Heart right ventricle (tissue), 16 donors: Measurements from ENCODE around the gene IKBKE. TPM values are rescaled to one million over a fixed set of nuclear protein-coding genes. Genes with fewer than 3 reads are reported as not detected.

ENCODE experiments used
- ATAC-seq, 8 donors: fragments of 200-7000 bp; cut with Tn5 transposase; one replicate each; pipeline ENCODE4 v1.9.1; 2020; ENCODE audit warnings: mild to moderate bottlenecking in 8 of 8, moderate library complexity in 8 of 8, moderate number of reproducible peaks in 1 of 8
- DNase-seq, 2 donors: peaks; one replicate each; pipeline ENCODE4 v3.0.0-alpha.2; 2020
- H3K27ac ChIP-seq, 10 donors: fragments of 200-600 bp; sonication (generic) in 2 of 10; one replicate each; pipeline versions ENCODE4 v1.5.0 to v1.8.0; 2020 to 2022; ENCODE audit warnings: mild to moderate bottlenecking in 3 of 10
- H3K27me3 ChIP-seq, 7 donors: fragments of 200-600 bp; one replicate each; pipeline ENCODE4 v1.8.0; 2021 to 2022; ENCODE audit warnings: mild to moderate bottlenecking in 2 of 7
- H3K36me3 ChIP-seq, 9 donors: fragments of 200-600 bp; sonication (generic) in 1 of 9; one replicate each; pipeline versions ENCODE4 v1.5.0 to v1.8.0; 2020 to 2022; ENCODE audit warnings: mild to moderate bottlenecking in 2 of 9
- H3K4me1 ChIP-seq, 9 donors: fragments of 200-600 bp; sonication (generic) in 1 of 9; one replicate each; pipeline versions ENCODE4 v1.5.0 to v1.8.0; 2020 to 2022; ENCODE audit warnings: mild to moderate bottlenecking in 4 of 9
- H3K4me3 ChIP-seq, 10 donors: fragments of 200-600 bp; sonication (generic) in 2 of 10; one replicate each; pipeline versions ENCODE4 v1.5.0 to v1.8.0; 2020 to 2022; ENCODE audit warnings: mild to moderate bottlenecking in 7 of 10, moderate library complexity in 2 of 10
- H3K9me3 ChIP-seq, 11 donors: fragments of 200-600 bp in 10 of 11; sonication (generic) in 2 of 11; one replicate each; pipeline versions ENCODE4 v1.5.0 to v1.8.0; 2013 to 2022; ENCODE audit warnings: mild to moderate bottlenecking in 2 of 11, control low read depth in 1 of 11, moderate library complexity in 1 of 11
- WGBS, 2 donors: extraction: QIAGEN DNeasy Blood & Tissue Kit; methylation state at CpG; one replicate each; pipeline ENCODE4 v1.1.7; 2013; ENCODE audit warnings: inconsistent platforms in 1 of 2; 5-methylcytosine and 5-hydroxymethylcytosine counted together
- intact Hi-C, 10 donors: fragments of 100-400 bp; cut with DNase I; formaldehyde crosslinking; loops; one replicate each; pipeline versions ENCODE4 v1.11.1 to v1.14.2; 2022
- polyA plus RNA-seq, 2 donors: library from polyadenylated mRNA; stranded (reverse); fragments of 200-250 nt; gene quantifications; one replicate each; pipeline ENCODE4 v1.2.3, GENCODE V29; 2013
- total RNA-seq, 10 donors: library from RNA; stranded (reverse); fragmentation: NEBNext Ultra II Directional in 3 of 10; extraction: Animal tissue kit (Norgen Biotek cat#: 25700) in 3 of 10; gene quantifications; one replicate each; pipeline versions ENCODE4 v1.2.1 to v1.2.4, GENCODE V29; 2021 to 2023
- TF ChIP-seq, protein P1 (sequence below), 9 donors: fragments of 200-600 bp; sonication (generic) in 2 of 9; IDR thresholded peaks; one replicate each; pipeline versions ENCODE4 v1.5.0 to v1.8.0; 2021 to 2022; ENCODE audit warnings: antibody characterized with exemption in 9 of 9, mild to moderate bottlenecking in 5 of 9, moderate library complexity in 1 of 9
- donor health status: Arrhythmogenic right ventricular cardiomyopathy.
- donor health status: ischemic (EF 13 %, LVEDD 7.1; RV severe dilation, severe dysfunction).
- donor health status: healthy with polysubstance abuse.
- donor health status: DM: no; HTN: yes; CAD: no.
- donor health status: DM: no; HTN: no; CAD: no.
- donor health status: ischemic (EF 25% LVEDD 6.9; RV normal size, moderate dysfunction).
- donor health status: ischemic (EF 25% LVEDD 5.7; RV mildly dilated, moderate dysfunction).
- donor health status: healthy.
- donor health status: DM: yes; HTN: yes; CAD: no.
- donor health status: Ischemic cardiomyopathy.
- donor health status: ischemic (EF 35%, LVEDD 5.7; RV mildly dilated, moderate dysfunction).
- donor health status: nonischemic (EF 11% LVEDD 7.7; RV severe dilation, severe dysfunction).
- donor health status: DM: yes; HTN: yes; CAD: no.
- donor health status: PGD.
- donor health status: ischemic (EF 29% LVEDD 5.4; RV normal size, mild dysfunction).
- donor health status: nonischemic (EF 23%, LVEDD 6.1; RV moderate dilation, normal function).

The IKBKE gene
- total and polyA plus RNA-seq, 12 donors, result 0.29 to 5.4 (median 0.79) TPM

GRCh38 chr1:206511362-206512057 lies 41.2 kb downstream of the IKBKE start:
- Histone ChIP-seq H3K4me1 (peaks cover 0 to 63% (median 32%) of the 10 kb centered on the region in 9 donors), H3K4me3 (no peak overlapping the region), H3K27ac (no peak overlapping the region), H3K27me3 (peaks cover 0 to 44% (median 12%) of the 10 kb centered on the region in 7 donors), H3K9me3 (no peaks in the 10 kb centered on the region), H3K36me3 (no peaks in the 10 kb centered on the region)
- TF ChIP-seq, protein P1, sequence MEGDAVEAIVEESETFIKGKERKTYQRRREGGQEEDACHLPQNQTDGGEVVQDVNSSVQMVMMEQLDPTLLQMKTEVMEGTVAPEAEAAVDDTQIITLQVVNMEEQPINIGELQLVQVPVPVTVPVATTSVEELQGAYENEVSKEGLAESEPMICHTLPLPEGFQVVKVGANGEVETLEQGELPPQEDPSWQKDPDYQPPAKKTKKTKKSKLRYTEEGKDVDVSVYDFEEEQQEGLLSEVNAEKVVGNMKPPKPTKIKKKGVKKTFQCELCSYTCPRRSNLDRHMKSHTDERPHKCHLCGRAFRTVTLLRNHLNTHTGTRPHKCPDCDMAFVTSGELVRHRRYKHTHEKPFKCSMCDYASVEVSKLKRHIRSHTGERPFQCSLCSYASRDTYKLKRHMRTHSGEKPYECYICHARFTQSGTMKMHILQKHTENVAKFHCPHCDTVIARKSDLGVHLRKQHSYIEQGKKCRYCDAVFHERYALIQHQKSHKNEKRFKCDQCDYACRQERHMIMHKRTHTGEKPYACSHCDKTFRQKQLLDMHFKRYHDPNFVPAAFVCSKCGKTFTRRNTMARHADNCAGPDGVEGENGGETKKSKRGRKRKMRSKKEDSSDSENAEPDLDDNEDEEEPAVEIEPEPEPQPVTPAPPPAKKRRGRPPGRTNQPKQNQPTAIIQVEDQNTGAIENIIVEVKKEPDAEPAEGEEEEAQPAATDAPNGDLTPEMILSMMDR (IDR thresholded peaks at IDR 0.05), result no peak
- no peak for ATAC-seq
- DNase-seq, result no peak
- intact Hi-C loops, result no loop called here
- WGBS, 2 donors, result 87 to 89% methylated on average over 14 of the region's 14 CpGs

- Histone ChIP-seq H3K36me3 (no peaks in the 10 kb centered on the region), H3K27ac (no peak overlapping the region), H3K27me3 (peaks cover 0 to 37% (median 8%) of the 10 kb centered on the region in 7 donors), H3K9me3 (no peaks in the 10 kb centered on the region), H3K4me1 (peaks cover 0 to 60% (median 25%) of the 10 kb centered on the region in 9 donors), H3K4me3 (no peak overlapping the region)
- no peak for ATAC-seq
- intact Hi-C loops, result no loop called here
- TF ChIP-seq, protein P1 (IDR thresholded peaks at IDR 0.05), result no peak
- no peak for DNase-seq
- WGBS, 2 donors, result 62 to 71% methylated on average over 14 of the region's 14 CpGs
Observed at GRCh38 chr1:206512058-206512850, 42.0 kb downstream of the IKBKE start.

DNA sequence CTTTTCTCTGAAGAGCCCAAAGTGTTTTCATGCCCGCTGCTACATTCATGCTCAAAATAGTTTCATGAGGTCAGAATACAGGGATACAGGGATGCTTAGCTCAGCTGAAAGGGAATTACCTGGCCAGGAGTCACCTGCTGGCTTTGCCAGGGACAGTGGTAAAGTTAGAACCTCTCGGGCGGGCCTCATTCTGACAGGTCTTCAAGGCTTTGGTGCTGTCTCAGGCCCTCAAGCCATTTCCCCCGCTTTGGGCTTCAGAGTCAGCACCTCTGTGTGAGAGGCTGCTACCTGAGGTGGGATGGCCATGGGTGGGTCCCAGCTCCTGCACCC lies 42.5 kb downstream of the IKBKE start:
- H3K9me3 ChIP-seq, result no peaks in the 10 kb centered on the region
- H3K4me1 ChIP-seq, result peaks cover 0 to 54% (median 25%) of the 10 kb centered on the region in 9 donors
- no peak overlapping the region for H3K4me3 ChIP-seq
- H3K27ac ChIP-seq, result no peak overlapping the region
- 91 to 97% methylated on average over 4 of the region's 4 CpGs for WGBS, 2 donors
- ATAC-seq (peak in 1 of 8 donors; percentile 25), DNase-seq (no peak)
- TF ChIP-seq, protein P1 (IDR thresholded peaks at IDR 0.05), result no peak
- H3K27me3 ChIP-seq, result peaks cover 0 to 31% (median 4%) of the 10 kb centered on the region in 7 donors
- no peaks in the 10 kb centered on the region for H3K36me3 ChIP-seq
- intact Hi-C loops, result no loop called here

DNA sequence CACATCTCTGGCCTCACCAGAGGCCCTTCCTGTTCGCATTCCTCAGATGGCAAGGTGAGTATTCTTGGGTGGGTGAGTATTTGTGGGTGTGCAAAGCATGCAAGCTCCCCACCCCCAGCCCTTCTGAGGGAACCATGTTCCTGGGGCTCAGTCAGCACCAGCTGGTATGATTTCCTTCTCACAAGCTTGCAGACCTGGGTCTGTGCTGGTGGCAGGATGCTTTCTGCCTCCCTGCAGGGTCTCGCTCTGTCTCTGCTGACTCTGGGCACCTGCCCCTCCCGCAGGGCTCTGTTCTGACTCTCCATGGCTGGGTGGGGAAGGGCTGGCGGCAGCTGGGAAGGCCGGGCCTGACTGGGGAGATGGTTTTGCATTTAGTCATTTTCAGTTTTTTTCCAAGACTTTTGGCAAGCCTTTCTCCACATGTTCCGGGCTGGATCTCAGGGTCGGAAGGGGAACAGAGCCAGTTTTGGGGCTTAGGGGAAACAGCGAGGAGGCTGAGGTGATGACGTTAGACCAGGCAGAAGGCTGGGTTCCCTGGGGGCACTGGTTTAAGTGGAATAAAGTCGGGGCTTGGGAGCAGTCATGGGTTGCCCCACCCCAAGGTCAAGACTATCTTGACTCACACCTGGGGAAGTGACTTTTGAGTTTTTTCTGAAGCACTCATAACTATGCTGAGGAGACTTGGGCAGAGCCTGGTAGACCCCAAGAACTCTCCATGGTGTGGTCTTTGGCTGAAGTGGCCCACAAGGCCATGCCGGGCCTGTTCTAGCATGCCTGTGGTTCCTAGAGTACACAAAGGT lies 43.2 kb downstream of the IKBKE start:
- H3K27ac ChIP-seq, result no peak overlapping the region
- no peak overlapping the region for H3K4me3 ChIP-seq
- no peaks in the 10 kb centered on the region for H3K9me3 ChIP-seq
- intact Hi-C loops, result no loop called here
- ATAC-seq (peak; percentile 67 to 84 (median 80)), DNase-seq (peak; percentile 64 to 68)
- H3K4me1 ChIP-seq, result peaks cover 0 to 47% (median 24%) of the 10 kb centered on the region in 9 donors
- TF ChIP-seq, protein P1 (IDR thresholded peaks at IDR 0.05), result no peak
- no peaks in the 10 kb centered on the region for H3K36me3 ChIP-seq
- 57 to 67% methylated on average over 11 of the region's 11 CpGs for WGBS, 2 donors
- peaks cover 0 to 24% (median under 1%) of the 10 kb centered on the region in 7 donors for H3K27me3 ChIP-seq
